Vagina (tissue), 2 donors: ENCODE data around the gene C2orf76. TPM values are rescaled to one million over a fixed set of nuclear protein-coding genes. Genes with fewer than 3 reads are reported as not detected.
A peak's percentile ranks its signal among the peaks of the same experiment; 100 is the strongest.

Experiments used
- DNase-seq, 2 donors: peaks; one replicate each; pipeline ENCODE4 v3.0.0-alpha.2; 2017; ENCODE audit errors: extremely low spot score in 2 of 2
- H3K27ac ChIP-seq: fragments of 200-600 bp; sonication (generic); one replicate; pipeline ENCODE4 v1.5.1; 2019
- H3K27me3 ChIP-seq: fragments of 200-600 bp; sonication (generic); one replicate; pipeline ENCODE4 v1.5.1; 2019
- H3K36me3 ChIP-seq, 2 donors: fragments of 200-600 bp; sonication (generic); one replicate each; pipeline ENCODE4 v1.5.1; 2017 to 2019
- H3K4me1 ChIP-seq: fragments of 200-600 bp; sonication (generic); one replicate; pipeline ENCODE4 v1.5.1; 2019
- H3K4me3 ChIP-seq, 2 donors: fragments of 200-600 bp; sonication (generic); 1 replicate in 1 of 2; 2 replicates in 1 of 2; pipeline ENCODE4 v1.5.1; 2016 to 2019
- H3K9me3 ChIP-seq: fragments of 200-600 bp; sonication (generic); one replicate; pipeline ENCODE4 v1.5.1; 2019
- POLR2A ChIP-seq, 2 donors: fragments of 450-650 bp; IDR thresholded peaks; one replicate each; pipeline ENCODE4 v1.6.1; 2017; ENCODE audit warnings: antibody characterized with exemption in 2 of 2, mild to moderate bottlenecking in 2 of 2, moderate library complexity in 2 of 2
- POLR2AphosphoS5 ChIP-seq, 2 donors: sonication (generic); formaldehyde crosslinking; IDR thresholded peaks; one replicate each; pipeline ENCODE4 v1.9.0; 2017; ENCODE audit warnings: antibody characterized with exemption in 2 of 2, mild to moderate bottlenecking in 2 of 2, low read depth in 1 of 2; ENCODE audit not compliant: insufficient read depth in 1 of 2
- intact Hi-C: fragments of 100-400 bp; cut with DNase I; formaldehyde crosslinking; loops from one replicate; pipeline ENCODE4 v1.15.1; 2023
- total RNA-seq: library from RNA; depleted of rRNA; stranded (reverse); fragments of >200 nt; gene quantifications from one replicate; pipeline ENCODE4 v1.2.3, GENCODE V29; 2016
- TF ChIP-seq, protein P1 (sequence below), 3 experiments: fragments of 450-650 bp in 2 of 3; fragments of 200-600 bp in 1 of 3; sonication (generic) in 1 of 3; IDR thresholded peaks; one replicate each; pipeline ENCODE4 v1.5.1; 2017 to 2019; ENCODE audit warnings: antibody characterized with exemption in 3 of 3, mild to moderate bottlenecking in 2 of 3, moderate library complexity in 2 of 3

The C2orf76 gene
- total RNA-seq, 1 donor from 2014 or later = 3.7 TPM

DNA sequence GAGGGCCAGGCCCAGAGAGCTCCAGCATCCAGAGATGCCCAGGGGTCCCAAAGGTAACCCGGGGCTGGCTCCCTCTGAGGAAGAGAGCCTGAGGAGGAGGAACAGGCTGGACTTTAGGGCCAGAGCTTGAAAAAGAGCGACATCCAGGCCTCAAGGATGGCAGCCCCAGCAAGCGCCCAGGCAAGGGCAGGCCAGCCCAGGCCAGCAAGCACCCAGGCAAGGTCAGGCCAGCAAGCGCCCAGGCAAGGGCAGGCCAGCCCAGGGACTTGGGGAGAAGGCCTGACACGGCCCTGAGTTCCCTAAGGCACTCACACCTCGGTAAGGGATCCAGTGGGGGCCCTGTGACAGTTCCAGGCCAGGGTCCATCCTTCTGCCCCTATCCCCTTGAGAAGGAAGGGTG, 30.6 kb upstream of the C2orf76 start:
- no peak overlapping the region for H3K27ac ChIP-seq
- TF ChIP-seq POLR2AphosphoS5 (IDR thresholded peaks at IDR 0.05; ENCODE audit: insufficient read depth in 1 of 2, low read depth in 1 of 2) = no peak
- no peak for TF ChIP-seq POLR2A (IDR thresholded peaks at IDR 0.05)
- TF ChIP-seq, protein P1, sequence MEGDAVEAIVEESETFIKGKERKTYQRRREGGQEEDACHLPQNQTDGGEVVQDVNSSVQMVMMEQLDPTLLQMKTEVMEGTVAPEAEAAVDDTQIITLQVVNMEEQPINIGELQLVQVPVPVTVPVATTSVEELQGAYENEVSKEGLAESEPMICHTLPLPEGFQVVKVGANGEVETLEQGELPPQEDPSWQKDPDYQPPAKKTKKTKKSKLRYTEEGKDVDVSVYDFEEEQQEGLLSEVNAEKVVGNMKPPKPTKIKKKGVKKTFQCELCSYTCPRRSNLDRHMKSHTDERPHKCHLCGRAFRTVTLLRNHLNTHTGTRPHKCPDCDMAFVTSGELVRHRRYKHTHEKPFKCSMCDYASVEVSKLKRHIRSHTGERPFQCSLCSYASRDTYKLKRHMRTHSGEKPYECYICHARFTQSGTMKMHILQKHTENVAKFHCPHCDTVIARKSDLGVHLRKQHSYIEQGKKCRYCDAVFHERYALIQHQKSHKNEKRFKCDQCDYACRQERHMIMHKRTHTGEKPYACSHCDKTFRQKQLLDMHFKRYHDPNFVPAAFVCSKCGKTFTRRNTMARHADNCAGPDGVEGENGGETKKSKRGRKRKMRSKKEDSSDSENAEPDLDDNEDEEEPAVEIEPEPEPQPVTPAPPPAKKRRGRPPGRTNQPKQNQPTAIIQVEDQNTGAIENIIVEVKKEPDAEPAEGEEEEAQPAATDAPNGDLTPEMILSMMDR (IDR thresholded peaks at IDR 0.05) = no peak

DNA sequence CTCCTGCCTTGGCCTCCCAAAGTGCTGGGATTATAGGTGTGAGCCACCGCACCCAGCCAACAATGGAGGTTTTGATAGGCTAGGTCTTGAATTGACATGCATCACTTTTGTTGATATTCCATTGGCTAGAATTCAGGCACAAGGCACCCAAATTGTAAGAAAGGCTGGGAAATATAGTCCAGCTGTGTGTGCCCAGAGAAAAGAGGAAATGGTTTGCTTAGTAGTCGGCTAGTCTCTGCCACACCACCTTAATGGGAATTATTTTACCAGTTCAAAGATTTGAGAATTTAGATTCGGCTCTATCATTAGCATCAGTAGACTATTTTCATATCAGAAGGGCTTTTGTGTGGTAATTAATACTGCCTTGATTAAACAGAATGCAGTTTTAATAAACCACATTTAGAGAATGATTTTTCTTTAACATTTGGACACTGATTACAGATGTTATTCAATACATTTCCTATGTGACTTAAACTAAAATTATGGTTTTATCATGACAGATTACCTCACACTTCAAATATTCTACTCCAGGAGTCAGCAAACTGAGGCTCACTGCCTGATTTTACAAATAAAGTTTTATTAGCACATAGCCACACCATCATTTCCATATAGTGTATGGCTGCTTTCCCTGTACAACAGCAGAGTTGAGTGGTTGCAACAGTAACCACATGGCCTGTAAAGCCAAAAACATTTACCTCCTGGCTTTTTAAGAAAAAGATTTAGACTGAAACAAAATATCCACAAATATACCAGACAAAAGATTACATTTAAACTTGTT, 27.5 kb upstream of the C2orf76 start:
- Histone ChIP-seq H3K4me3 (no peak overlapping the region), H3K9me3 (no peaks in the 10 kb centered on the region), H3K36me3 (no peaks in the 10 kb centered on the region), H3K27ac (no peak overlapping the region), H3K4me1 (peaks cover 14% of the 10 kb centered on the region), H3K27me3 (no peaks in the 10 kb centered on the region)
- intact Hi-C loops = no loop called here
- DNase-seq = no peak
- TF ChIP-seq POLR2AphosphoS5 (IDR thresholded peaks at IDR 0.05; ENCODE audit: insufficient read depth in 1 of 2, low read depth in 1 of 2) (no peak), POLR2A (IDR thresholded peaks at IDR 0.05) (no peak)
- TF ChIP-seq, protein P1 (IDR thresholded peaks at IDR 0.05) = no peak

More for the DNA sequence above, 30.6 kb upstream of the C2orf76 start:
- H3K4me1 ChIP-seq = no peaks in the 10 kb centered on the region
- no peak overlapping the region for H3K4me3 ChIP-seq
- no peaks in the 10 kb centered on the region for H3K9me3 ChIP-seq
- no peak for DNase-seq
- no peaks in the 10 kb centered on the region for H3K36me3 ChIP-seq
- H3K27me3 ChIP-seq = no peaks in the 10 kb centered on the region
- intact Hi-C loops = no loop called here

DNA sequence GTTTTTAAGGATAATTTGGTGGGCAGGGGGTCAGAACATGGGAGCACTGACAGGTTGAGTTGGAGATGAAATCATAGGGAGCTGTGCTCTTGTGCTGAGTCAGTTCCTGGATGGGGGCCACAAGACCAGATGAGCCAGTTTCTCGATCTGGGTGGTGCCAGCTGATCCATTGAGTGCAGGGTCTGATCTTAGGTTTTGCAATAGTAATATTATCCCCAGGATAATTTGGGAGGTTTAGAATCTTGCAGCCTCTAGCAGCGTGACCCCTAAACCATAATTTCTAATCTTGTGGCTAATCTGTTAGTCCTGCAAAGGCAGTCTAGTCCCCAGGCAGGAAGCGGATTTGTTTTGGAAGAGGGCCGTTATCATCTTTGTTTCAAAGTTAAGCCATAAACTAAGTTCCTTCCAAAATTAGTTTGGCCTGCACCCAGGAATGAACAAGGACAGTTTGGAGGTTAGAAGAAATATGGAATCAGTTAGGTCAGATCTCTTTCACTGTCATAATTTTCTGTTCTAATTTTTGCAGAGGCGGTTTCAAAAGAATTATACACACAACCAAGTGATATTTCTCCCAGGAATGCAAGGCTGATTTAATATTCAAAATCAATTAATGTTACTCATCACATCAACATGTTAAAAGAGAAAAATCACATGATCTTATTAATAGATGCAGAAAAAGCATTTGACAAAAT, 23.1 kb upstream of the C2orf76 start:
- Histone ChIP-seq H3K36me3 (no peaks in the 10 kb centered on the region), H3K9me3 (no peaks in the 10 kb centered on the region), H3K4me1 (peaks cover 35% of the 10 kb centered on the region), H3K27ac (no peak overlapping the region), H3K27me3 (no peaks in the 10 kb centered on the region), H3K4me3 (no peak overlapping the region)
- DNase-seq = peak in 1 of 2 donors; percentile 77
- TF ChIP-seq POLR2AphosphoS5 (IDR thresholded peaks at IDR 0.05; ENCODE audit: insufficient read depth in 1 of 2, low read depth in 1 of 2) = peak in 1 of 2 donors; percentile 14
- TF ChIP-seq POLR2A (IDR thresholded peaks at IDR 0.05) = no peak
- TF ChIP-seq, protein P1 (IDR thresholded peaks at IDR 0.05) = no peak
- intact Hi-C loops = no loop called here

DNA sequence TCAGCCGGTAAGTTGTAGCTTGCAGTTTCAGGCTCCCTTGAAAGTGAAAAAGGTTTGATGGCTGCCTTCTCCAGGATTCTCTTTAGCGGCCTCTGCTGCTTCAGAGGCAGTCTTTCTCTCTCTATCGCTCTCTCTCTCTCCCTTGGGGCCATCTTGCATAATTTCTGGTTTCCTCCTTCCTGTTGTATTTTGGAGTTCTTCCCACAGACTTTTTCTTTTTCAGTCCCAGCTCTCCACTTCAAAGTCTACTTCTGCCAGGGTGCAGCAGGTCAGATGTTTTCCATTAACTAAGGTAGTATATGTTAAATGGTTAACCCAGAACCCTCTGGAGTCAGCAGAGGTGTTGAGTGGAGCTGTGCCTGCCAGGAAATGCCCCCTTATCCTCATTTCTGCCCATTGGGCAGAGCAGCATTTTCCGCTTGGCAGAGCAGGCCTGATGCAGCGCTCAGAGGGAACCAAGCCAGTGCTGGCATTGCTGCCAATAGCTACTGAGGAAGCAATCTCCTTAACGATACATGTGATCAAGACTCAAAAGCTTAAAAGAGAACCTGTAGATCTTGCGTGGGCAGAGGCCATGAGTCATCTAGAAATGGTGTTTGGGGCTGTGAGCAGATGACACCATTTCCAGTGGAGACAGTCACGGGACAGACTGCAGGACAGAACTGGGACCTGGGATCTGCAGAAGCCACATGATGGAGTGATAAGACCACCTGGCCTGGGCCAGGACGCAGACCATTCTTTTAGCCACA, 20.9 kb upstream of the C2orf76 start:
- Histone ChIP-seq H3K4me1 (peaks cover 47% of the 10 kb centered on the region), H3K36me3 (no peaks in the 10 kb centered on the region), H3K4me3 (no peak overlapping the region), H3K27me3 (no peaks in the 10 kb centered on the region), H3K9me3 (no peaks in the 10 kb centered on the region), H3K27ac (peak overlapping the region; percentile 45)
- intact Hi-C loops = no loop called here
- peak in 1 of 2 donors; percentile 87 for DNase-seq
- TF ChIP-seq POLR2AphosphoS5 (IDR thresholded peaks at IDR 0.05; ENCODE audit: insufficient read depth in 1 of 2, low read depth in 1 of 2) = peak; percentile 47 to 58
- TF ChIP-seq POLR2A (IDR thresholded peaks at IDR 0.05) = no peak

DNA sequence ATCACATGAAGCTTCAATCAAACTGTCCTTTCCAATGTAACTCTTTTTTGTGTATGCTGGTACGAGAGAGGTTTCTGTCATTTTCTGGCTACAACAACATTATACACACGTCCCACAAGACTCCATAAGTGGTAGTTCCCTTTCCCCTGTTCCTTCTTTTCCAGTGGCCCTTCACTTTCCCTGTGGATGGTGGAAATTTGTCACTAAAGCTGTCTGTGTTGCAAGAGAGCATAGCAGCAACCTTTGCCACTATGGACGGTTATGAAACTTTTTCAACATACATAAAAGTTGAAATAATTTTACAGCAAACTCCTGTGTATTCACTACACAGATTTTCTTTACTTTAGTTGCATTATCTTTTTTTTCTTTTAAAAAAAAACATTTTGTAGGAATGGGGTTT, 18.8 kb upstream of the C2orf76 start:
- H3K36me3 ChIP-seq = no peaks in the 10 kb centered on the region
- no peak overlapping the region for H3K27ac ChIP-seq
- peaks cover 47% of the 10 kb centered on the region for H3K4me1 ChIP-seq
- intact Hi-C loops = no loop called here
- H3K9me3 ChIP-seq = no peaks in the 10 kb centered on the region
- DNase-seq = peak in 1 of 2 donors; percentile 20
- no peak overlapping the region for H3K4me3 ChIP-seq
- no peak for TF ChIP-seq POLR2AphosphoS5 (IDR thresholded peaks at IDR 0.05; ENCODE audit: insufficient read depth in 1 of 2, low read depth in 1 of 2)
- TF ChIP-seq, protein P1 (IDR thresholded peaks at IDR 0.05) = no peak
- no peak for TF ChIP-seq POLR2A (IDR thresholded peaks at IDR 0.05)
- H3K27me3 ChIP-seq = no peaks in the 10 kb centered on the region
